Right atrium auricular region (tissue), 2 donors: ENCODE results near the gene TMEM123. TPM values are rescaled to one million over a fixed set of nuclear protein-coding genes. Genes with fewer than 3 reads are reported as not detected.
A peak's percentile ranks its signal among the peaks of the same experiment; 100 is the strongest.

Experiments used
- DNase-seq: peaks from one replicate; pipeline ENCODE4 v3.0.0-alpha.2; 2019; ENCODE audit warnings: low spot score
- H3K27ac ChIP-seq, 2 donors: fragments of 200-600 bp; sonication (generic); 1 replicate in 1 of 2; 2 replicates in 1 of 2; pipeline ENCODE4 v1.5.1; 2016 to 2019
- H3K27me3 ChIP-seq, 2 donors: fragments of 200-600 bp; sonication (generic); one replicate each; pipeline versions ENCODE4 v1.5.1 to v1.6.0; 2017 to 2019
- H3K36me3 ChIP-seq: fragments of 200-600 bp; sonication (generic); one replicate; pipeline ENCODE4 v1.5.1; 2016
- H3K4me1 ChIP-seq, 2 donors: fragments of 200-600 bp; sonication (generic); one replicate each; pipeline versions ENCODE4 v1.5.1 to v1.6.0; 2017 to 2019
- H3K4me3 ChIP-seq, 2 donors: fragments of 200-600 bp; sonication (generic); 1 replicate in 1 of 2; 2 replicates in 1 of 2; pipeline ENCODE4 v1.5.1; 2017 to 2019; ENCODE audit warnings: mild to moderate bottlenecking in 1 of 2, moderate library complexity in 1 of 2
- H3K9me3 ChIP-seq, 2 donors: fragments of 200-600 bp; sonication (generic); one replicate each; pipeline ENCODE4 v1.5.1; 2019
- total RNA-seq, 2 donors: library from RNA; depleted of rRNA; stranded (reverse); fragments of >200 nt; gene quantifications; one replicate each; pipeline ENCODE4 v1.1.0, GENCODE V29; 2016
- TF ChIP-seq, protein P1 (sequence below), 2 donors: fragments of 200-600 bp; sonication (generic); IDR thresholded peaks; one replicate each; pipeline ENCODE4 v1.5.1; 2019; ENCODE audit warnings: antibody characterized with exemption in 2 of 2

Gene TMEM123, protein sequence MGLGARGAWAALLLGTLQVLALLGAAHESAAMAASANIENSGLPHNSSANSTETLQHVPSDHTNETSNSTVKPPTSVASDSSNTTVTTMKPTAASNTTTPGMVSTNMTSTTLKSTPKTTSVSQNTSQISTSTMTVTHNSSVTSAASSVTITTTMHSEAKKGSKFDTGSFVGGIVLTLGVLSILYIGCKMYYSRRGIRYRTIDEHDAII
- total RNA-seq: 10 to 100 TPM; 72.8 to 80.7 TPM

GRCh38 chr11:102452461-102453301 is at the start of gene TMEM123:
Gene TMEM123 (minus strand): TSS chr11:102452765. CDS start chr11:102452623, 142 bp downstream.
- peak; percentile 70 for DNase-seq
- Histone ChIP-seq H3K27ac (peak within 1 kb of the TSS; percentile 83 to 89), H3K27me3 (no peaks in the 10 kb centered on the region), H3K9me3 (no peaks in the 10 kb centered on the region), H3K36me3 (no peaks in the 10 kb centered on the region), H3K4me3 (peak within 1 kb of the TSS; percentile 63 to 80), H3K4me1 (peaks cover 0 to 33% of the 10 kb centered on the region in 2 donors)
- TF ChIP-seq, protein P1, sequence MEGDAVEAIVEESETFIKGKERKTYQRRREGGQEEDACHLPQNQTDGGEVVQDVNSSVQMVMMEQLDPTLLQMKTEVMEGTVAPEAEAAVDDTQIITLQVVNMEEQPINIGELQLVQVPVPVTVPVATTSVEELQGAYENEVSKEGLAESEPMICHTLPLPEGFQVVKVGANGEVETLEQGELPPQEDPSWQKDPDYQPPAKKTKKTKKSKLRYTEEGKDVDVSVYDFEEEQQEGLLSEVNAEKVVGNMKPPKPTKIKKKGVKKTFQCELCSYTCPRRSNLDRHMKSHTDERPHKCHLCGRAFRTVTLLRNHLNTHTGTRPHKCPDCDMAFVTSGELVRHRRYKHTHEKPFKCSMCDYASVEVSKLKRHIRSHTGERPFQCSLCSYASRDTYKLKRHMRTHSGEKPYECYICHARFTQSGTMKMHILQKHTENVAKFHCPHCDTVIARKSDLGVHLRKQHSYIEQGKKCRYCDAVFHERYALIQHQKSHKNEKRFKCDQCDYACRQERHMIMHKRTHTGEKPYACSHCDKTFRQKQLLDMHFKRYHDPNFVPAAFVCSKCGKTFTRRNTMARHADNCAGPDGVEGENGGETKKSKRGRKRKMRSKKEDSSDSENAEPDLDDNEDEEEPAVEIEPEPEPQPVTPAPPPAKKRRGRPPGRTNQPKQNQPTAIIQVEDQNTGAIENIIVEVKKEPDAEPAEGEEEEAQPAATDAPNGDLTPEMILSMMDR (IDR thresholded peaks at IDR 0.05): peak in 1 of 2 donors; percentile 34

- Histone ChIP-seq H3K27ac (no peak overlapping the region), H3K27me3 (no peaks in the 10 kb centered on the region), H3K4me1 (peaks cover 0 to 1% of the 10 kb centered on the region in 2 donors), H3K36me3 (no peaks in the 10 kb centered on the region), H3K4me3 (no peak overlapping the region), H3K9me3 (no peaks in the 10 kb centered on the region)
- no peak for DNase-seq
- TF ChIP-seq, protein P1 (IDR thresholded peaks at IDR 0.05): no peak
Observed at GRCh38 chr11:102500829-102501228, 48.3 kb upstream of the TMEM123 start.

GRCh38 chr11:102499931-102500330 is 47.4 kb upstream of the TMEM123 start:
- no peak for DNase-seq
- H3K27me3 ChIP-seq: no peaks in the 10 kb centered on the region
- no peaks in the 10 kb centered on the region for H3K36me3 ChIP-seq
- H3K4me1 ChIP-seq: peaks cover 0 to 4% of the 10 kb centered on the region in 2 donors
- H3K4me3 ChIP-seq: no peak overlapping the region
- TF ChIP-seq, protein P1 (IDR thresholded peaks at IDR 0.05): no peak
- no peak overlapping the region for H3K27ac ChIP-seq
- H3K9me3 ChIP-seq: no peaks in the 10 kb centered on the region

- H3K27ac ChIP-seq: no peak overlapping the region
- DNase-seq: no peak
Observed at GRCh38 chr11:102499151-102499550, 46.6 kb upstream of the TMEM123 start.

DNA sequence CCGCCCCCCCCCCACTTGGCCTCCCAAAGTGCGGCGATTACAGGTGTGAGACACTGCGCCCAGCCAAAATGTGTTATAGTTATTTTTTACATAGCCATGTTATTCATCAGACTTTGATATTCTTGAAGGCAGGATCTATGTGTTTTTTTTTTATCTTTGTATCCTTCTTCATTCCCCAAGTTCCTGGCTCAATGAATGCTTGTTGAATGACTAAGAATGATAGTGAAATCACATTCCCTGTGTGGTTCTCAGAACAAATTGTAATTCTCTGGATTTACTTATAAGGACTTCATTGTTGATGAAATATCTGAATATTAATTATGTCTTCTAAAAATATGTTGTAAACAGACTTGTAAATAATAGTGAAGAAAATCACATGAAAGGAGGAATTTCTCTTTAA is 44.5 kb upstream of the TMEM123 start:
- no peak for DNase-seq
- Histone ChIP-seq H3K4me3 (no peak overlapping the region), H3K27me3 (no peaks in the 10 kb centered on the region), H3K27ac (no peak overlapping the region), H3K9me3 (no peaks in the 10 kb centered on the region), H3K36me3 (no peaks in the 10 kb centered on the region), H3K4me1 (peaks cover 0 to 4% of the 10 kb centered on the region in 2 donors)
- TF ChIP-seq, protein P1 (IDR thresholded peaks at IDR 0.05): no peak

More at GRCh38 chr11:102499151-102499550, 46.6 kb upstream of the TMEM123 start:
- Histone ChIP-seq H3K9me3 (no peaks in the 10 kb centered on the region), H3K4me1 (peaks cover 0 to 4% of the 10 kb centered on the region in 2 donors), H3K4me3 (no peak overlapping the region), H3K27me3 (no peaks in the 10 kb centered on the region), H3K36me3 (no peaks in the 10 kb centered on the region)
- TF ChIP-seq, protein P1 (IDR thresholded peaks at IDR 0.05): no peak
